Thymus (tissue), 11 donors: ENCODE data around the gene SLC1A7. TPM values are rescaled to one million over a fixed set of nuclear protein-coding genes. Genes with fewer than 3 reads are reported as not detected.

Source experiments
- DNase-seq, 9 donors: peaks; one replicate each; pipeline ENCODE4 v3.0.0-alpha.2; 2013; ENCODE audit warnings: low spot score in 9 of 9, low read depth in 6 of 9, missing footprints in 1 of 9
- H3K27ac ChIP-seq, 2 donors: one replicate each; pipeline ENCODE4 v1.5.1; 2013; ENCODE audit warnings: control low read depth in 1 of 2, low read depth in 1 of 2, low read length in 1 of 2, mild to moderate bottlenecking in 1 of 2, moderate library complexity in 1 of 2
- H3K27me3 ChIP-seq, 2 donors: one replicate each; pipeline ENCODE4 v1.5.1; 2013; ENCODE audit warnings: low read length in 1 of 2; ENCODE audit not compliant: control insufficient read depth in 2 of 2, insufficient read depth in 1 of 2
- H3K36me3 ChIP-seq, 2 donors: one replicate each; pipeline ENCODE4 v1.5.1; 2013; ENCODE audit warnings: low read length in 1 of 2, mild to moderate bottlenecking in 1 of 2, moderate library complexity in 1 of 2; ENCODE audit not compliant: control insufficient read depth in 2 of 2, insufficient read depth in 2 of 2
- H3K4me1 ChIP-seq, 2 donors: one replicate each; pipeline ENCODE4 v1.5.1; 2013; ENCODE audit warnings: low read length in 2 of 2; ENCODE audit not compliant: control insufficient read depth in 2 of 2, insufficient read depth in 2 of 2
- H3K4me3 ChIP-seq, 2 donors: one replicate each; pipeline ENCODE4 v1.5.1; 2013; ENCODE audit warnings: low read length in 2 of 2, control low read depth in 1 of 2, mild to moderate bottlenecking in 1 of 2
- H3K9me3 ChIP-seq, 2 donors: one replicate each; pipeline ENCODE4 v1.5.1; 2013; ENCODE audit warnings: low read length in 1 of 2, mild to moderate bottlenecking in 1 of 2; ENCODE audit not compliant: control insufficient read depth in 2 of 2, insufficient read depth in 1 of 2
- WGBS: extraction: QIAGEN DNeasy Blood & Tissue Kit; methylation state at CpG from one replicate; pipeline ENCODE4 v1.1.7; 2013; 5-methylcytosine and 5-hydroxymethylcytosine counted together
- polyA plus RNA-seq: library from polyadenylated mRNA; stranded (reverse); fragments of 200-250 nt; gene quantifications from one replicate; pipeline ENCODE4 v1.2.3, GENCODE V29; 2013
- total RNA-seq: library from RNA; stranded (reverse); fragments of 120-200 nt; gene quantifications from one replicate; pipeline ENCODE4 v1.2.4, GENCODE V29; 2013
- donor health status: healthy.

SLC1A7 gene
- total and polyA plus RNA-seq, 2 donors = under 0.01 to 0.07 TPM

DNA sequence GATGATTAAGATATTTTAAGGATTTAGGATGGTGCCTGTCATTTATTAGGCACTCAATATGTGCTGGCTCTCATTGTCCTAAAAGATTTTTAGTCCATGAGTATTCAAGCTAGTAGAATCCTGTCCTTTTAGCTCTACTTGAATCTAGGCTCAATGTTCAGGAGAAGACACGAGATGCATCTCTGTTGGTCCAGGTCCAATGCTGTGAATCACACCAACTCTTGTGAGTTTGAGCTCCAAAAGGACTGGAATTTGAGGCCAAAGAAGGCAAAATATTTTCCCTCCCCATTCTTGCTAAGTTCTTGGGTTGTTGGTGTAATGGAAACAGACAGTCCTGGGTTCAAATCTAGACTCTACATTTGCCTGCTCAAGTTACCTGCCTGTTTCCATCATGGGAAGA lies 81.9 kb downstream of the SLC1A7 start:
- peaks cover 16 to 47% of the 10 kb centered on the region in 2 donors for H3K27me3 ChIP-seq
- H3K9me3 ChIP-seq = no peaks in the 10 kb centered on the region
- no peak overlapping the region for H3K4me3 ChIP-seq
- peaks cover 3 to 10% of the 10 kb centered on the region in 2 donors for H3K4me1 ChIP-seq
- H3K36me3 ChIP-seq = no peaks in the 10 kb centered on the region
- 97% methylated on average over 1 of the region's 1 CpG for WGBS
- no peak for DNase-seq
- H3K27ac ChIP-seq = no peak overlapping the region

DNA sequence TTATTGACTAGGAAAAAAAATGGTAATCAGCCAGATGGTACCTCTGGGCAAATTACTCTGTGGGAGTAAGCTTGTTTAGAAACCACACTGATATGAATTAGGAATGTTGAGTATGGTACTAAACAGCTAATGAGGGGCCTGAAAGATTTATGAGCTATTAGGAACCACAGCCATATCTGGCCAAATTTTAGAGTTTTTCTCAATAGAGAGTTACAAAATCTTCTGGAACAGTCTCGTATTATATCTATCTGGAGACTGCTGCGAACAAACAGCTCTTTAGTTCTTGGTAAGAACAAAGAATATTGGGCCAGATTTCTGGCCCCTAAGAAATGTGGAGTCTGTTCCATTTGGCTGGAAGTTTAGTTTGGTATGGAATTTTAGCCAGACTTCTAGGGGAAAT lies 85.3 kb downstream of the SLC1A7 start:
- Histone ChIP-seq H3K27me3 (peaks cover 12 to 20% of the 10 kb centered on the region in 2 donors), H3K4me3 (no peak overlapping the region), H3K9me3 (no peaks in the 10 kb centered on the region), H3K4me1 (no peaks in the 10 kb centered on the region), H3K27ac (no peak overlapping the region), H3K36me3 (peaks cover 6 to 9% of the 10 kb centered on the region in 2 donors)
- 96% methylated on average over 2 of the region's 2 CpGs for WGBS
- no peak for DNase-seq

DNA sequence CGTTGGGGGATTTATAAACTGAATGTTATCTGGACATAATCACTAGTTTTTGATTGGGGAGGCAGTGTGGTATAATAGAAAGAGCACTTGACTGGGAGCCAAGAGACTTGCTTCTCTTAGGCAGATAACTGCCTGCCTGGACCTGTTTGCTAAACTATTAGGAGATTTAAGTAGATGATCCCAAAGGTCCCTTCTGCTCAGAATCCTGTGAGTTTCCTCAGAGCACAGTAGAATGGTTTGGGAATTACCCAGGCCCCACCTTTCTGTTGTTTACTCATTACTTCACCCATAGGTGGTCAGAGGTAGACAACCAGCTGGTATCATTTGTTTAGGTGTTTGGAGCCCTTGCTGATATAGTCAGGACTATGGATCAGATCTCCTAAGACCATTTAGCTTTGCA lies 90.8 kb downstream of the SLC1A7 start:
- Histone ChIP-seq H3K36me3 (peaks cover 10 to 26% of the 10 kb centered on the region in 2 donors), H3K4me1 (peaks cover 17 to 20% of the 10 kb centered on the region in 2 donors), H3K27ac (no peak overlapping the region), H3K27me3 (no peaks in the 10 kb centered on the region), H3K4me3 (no peak overlapping the region), H3K9me3 (no peaks in the 10 kb centered on the region)
- DNase-seq = no peak
- 41% methylated on average over 1 of the region's 1 CpG for WGBS

DNA sequence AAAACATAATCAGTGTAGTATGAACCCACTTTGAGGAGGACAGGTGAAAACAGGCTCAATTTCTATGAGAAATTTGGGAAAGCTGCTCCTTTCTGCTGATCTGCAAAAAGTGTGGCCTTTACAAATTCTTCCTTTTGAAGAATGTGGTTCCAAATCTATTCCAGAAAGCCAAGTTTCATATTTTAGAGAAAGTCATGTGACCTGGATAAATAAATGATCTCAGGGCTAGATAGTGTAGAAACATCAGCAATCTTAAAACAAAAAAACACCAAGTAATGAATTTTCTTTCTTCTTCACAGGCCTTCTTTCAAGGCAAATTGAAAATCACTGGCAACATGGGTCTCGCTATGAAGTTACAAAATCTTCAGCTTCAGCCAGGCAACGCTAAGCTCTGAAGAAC lies 92.1 kb downstream of the SLC1A7 start:
- 95% methylated on average over 2 of the region's 2 CpGs for WGBS
- Histone ChIP-seq H3K9me3 (no peaks in the 10 kb centered on the region), H3K36me3 (peaks cover 10 to 26% of the 10 kb centered on the region in 2 donors), H3K4me1 (peaks cover 21% of the 10 kb centered on the region in 2 donors), H3K4me3 (no peak overlapping the region), H3K27me3 (no peaks in the 10 kb centered on the region), H3K27ac (no peak overlapping the region)
- DNase-seq = no peak

DNA sequence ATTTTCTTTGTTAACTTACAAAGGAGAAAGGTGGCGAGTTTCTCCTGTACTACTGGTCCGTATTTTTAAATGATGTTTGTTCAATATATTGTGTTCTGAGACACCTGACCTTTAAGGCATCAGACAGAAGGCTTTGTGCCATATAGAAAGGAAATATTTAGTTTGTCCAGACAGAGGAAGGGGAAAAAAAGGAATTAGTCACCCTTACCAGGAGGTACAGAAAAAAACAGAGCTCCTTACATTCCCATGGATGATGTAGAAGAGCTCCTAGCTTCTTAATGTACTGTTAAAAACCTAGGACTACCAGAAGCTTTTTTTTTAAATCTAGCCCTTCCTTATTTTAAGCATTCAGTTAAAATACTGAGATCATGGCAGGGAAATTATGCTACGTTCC lies 92.9 kb downstream of the SLC1A7 start:
- no peaks in the 10 kb centered on the region for H3K27me3 ChIP-seq
- H3K4me1 ChIP-seq = peaks cover 21% of the 10 kb centered on the region in 2 donors
- H3K27ac ChIP-seq = no peak overlapping the region
- no peak for DNase-seq
- peaks cover 10 to 26% of the 10 kb centered on the region in 2 donors for H3K36me3 ChIP-seq
- H3K4me3 ChIP-seq = no peak overlapping the region
- WGBS = 96% methylated on average over 3 of the region's 3 CpGs
- no peaks in the 10 kb centered on the region for H3K9me3 ChIP-seq

DNA sequence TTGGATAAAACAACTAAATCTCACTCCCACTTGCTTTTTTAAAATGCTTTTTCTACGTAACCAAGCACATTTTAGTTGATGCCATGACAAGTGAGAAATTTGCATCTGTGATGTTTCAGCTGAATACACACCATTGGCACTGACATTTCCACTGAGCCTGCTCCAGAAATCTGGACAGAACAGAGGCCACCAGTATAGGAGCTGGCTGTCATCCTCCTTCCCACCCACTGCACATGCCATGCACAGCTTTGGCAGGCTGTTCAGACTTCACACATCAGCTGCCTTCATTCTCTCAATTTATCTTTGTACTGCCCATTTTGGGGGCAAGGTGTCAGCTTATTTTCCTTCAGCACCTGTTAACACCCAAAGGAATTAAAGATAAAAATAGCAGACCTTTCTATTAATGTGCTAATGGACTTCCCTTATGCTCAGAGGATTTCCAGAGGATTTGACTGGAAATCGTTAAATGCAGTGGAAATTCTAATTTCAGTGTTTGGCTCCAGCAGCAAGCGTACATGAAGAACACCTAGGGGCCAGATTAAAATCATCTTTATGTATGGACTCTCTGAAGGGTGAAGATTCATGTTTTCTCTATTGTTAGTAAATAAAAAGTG lies 93.4 kb downstream of the SLC1A7 start:
- no peak overlapping the region for H3K27ac ChIP-seq
- DNase-seq = no peak
- 97% methylated on average over 3 of the region's 3 CpGs for WGBS

DNA sequence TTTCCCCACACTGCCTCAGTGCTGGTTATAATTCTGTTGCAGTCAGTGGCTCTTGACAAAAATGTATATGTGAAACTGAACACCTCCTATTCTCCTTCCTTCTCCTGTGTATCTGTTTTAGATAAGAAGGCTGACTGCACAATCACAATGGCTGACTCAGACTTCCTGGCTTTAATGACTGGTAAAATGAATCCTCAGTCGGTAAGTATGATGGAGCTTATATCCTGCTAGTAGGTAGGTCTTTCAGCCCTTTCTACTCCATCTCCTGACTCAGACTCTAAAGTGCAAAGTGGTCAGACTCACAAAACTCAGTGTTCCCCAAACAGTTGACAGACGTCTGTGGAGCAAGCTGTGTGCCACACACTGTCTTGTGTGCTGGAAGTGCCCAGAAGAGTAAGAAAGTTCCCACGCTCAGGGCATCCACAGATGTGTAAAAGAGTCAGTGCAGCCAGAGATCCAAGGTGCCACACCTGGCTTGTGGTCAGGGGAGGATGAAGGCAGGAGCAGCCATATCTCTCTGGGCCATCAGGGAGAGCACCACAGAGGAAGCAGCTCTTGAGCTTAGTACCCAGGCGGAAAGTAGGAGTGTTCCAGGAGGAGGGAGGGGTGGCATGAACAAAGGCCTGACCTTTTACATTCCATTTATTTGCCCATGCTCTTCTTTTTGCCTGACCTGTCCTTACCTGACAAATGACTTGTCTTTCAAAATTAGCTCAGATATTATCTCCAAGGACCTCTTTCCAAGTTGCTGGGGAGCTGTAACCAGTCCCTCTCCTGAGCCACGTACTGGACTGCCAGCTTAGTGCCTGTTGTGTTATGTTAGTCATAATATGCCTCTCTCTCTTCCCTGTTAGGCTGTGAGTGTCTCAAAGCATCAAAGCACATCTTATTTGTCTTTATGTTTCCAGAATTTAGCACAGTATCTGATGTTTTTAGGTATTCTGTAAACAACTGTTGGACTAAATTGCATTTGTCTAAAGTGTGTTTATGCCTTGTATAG lies 94.4 kb downstream of the SLC1A7 start:
- Histone ChIP-seq H3K27ac (peak overlapping the region in 1 of 2 donors; percentile 48), H3K36me3 (peaks cover 4 to 21% of the 10 kb centered on the region in 2 donors), H3K9me3 (no peaks in the 10 kb centered on the region), H3K27me3 (no peaks in the 10 kb centered on the region), H3K4me1 (peaks cover 21% of the 10 kb centered on the region in 2 donors), H3K4me3 (no peak overlapping the region)
- DNase-seq = peak in 4 of 9 donors; percentile 21 to 62 (median 34)
- 18% methylated on average over 5 of the region's 5 CpGs for WGBS

More for the DNA sequence above, 93.4 kb downstream of the SLC1A7 start:
- peaks cover 21% of the 10 kb centered on the region in 2 donors for H3K4me1 ChIP-seq
- no peaks in the 10 kb centered on the region for H3K9me3 ChIP-seq
- H3K36me3 ChIP-seq = peaks cover 10 to 26% of the 10 kb centered on the region in 2 donors
- H3K4me3 ChIP-seq = no peak overlapping the region
- H3K27me3 ChIP-seq = no peaks in the 10 kb centered on the region

DNA sequence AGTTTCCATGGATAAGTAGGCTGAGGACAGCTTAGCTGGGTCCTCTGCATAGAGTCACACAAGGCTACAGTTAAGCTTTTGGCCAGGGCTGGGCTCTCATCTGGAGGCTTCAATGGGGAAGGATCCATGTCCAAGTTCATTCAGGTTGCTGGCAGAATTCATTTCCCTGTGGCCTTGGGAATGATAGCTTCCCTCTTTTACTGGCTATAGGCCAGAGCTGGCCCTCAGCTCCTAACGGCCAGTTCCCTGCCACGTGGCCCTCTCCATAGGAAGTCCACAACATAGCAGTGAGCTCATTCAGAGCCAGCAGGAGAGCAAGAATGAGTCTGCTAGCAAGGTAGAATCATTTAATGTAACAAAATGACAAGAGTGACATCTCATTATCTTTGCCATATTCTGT lies 95.5 kb downstream of the SLC1A7 start:
- 97% methylated on average over 2 of the region's 2 CpGs for WGBS
- Histone ChIP-seq H3K4me1 (peaks cover 21% of the 10 kb centered on the region in 2 donors), H3K4me3 (no peak overlapping the region), H3K27ac (no peak overlapping the region), H3K9me3 (no peaks in the 10 kb centered on the region), H3K36me3 (peaks cover 7 to 17% of the 10 kb centered on the region in 2 donors), H3K27me3 (no peaks in the 10 kb centered on the region)
- DNase-seq = no peak

DNA sequence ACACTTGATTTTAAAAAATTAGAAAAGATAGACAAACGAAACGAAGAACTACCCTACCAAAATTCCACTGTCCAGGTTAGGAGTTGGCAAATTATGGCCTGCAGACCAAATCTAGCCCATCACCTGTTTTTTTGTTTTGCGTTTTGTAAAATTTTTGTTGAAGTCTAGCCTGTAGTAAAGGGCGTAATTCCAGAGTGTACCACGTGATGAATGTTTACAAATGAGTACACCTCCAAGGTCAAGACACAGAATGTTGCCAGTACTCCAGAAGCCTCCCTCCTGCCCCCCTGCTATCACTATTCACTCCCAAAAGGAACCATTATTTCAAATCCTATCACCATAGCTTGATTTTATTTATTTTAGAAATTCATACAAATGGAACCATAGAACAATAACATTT lies 97.5 kb downstream of the SLC1A7 start:
- 97% methylated on average over 5 of the region's 5 CpGs for WGBS
- Histone ChIP-seq H3K36me3 (peaks cover 15 to 16% of the 10 kb centered on the region in 2 donors), H3K27ac (no peak overlapping the region), H3K27me3 (no peaks in the 10 kb centered on the region), H3K9me3 (no peaks in the 10 kb centered on the region), H3K4me3 (no peak overlapping the region), H3K4me1 (peaks cover 21% of the 10 kb centered on the region in 2 donors)
- DNase-seq = no peak
